Dermis microvascular lymphatic vessel endothelial cell (primary cell): ENCODE data around the gene RARRES2. TPM values are rescaled to one million over a fixed set of nuclear protein-coding genes. Genes with fewer than 3 reads are reported as not detected.
"Not testable (repeated sequence)": the region's sequence is repeated elsewhere in the genome, so short reads cannot be mapped to it uniquely, and the experiment has no call there.

ENCODE experiments used
- DNase-seq, 2 donors: peaks; one replicate each; pipeline versions ENCODE4 v3.0.0 to v3.0.0-alpha.2; 2010; ENCODE audit warnings: low read depth in 2 of 2
- total RNA-seq: library from RNA; depleted of rRNA; stranded (reverse); fragments of >200 nt; gene quantifications from 2 replicates; pipeline ENCODE4 v1.2.1, GENCODE V29; 2014

The RARRES2 gene
- total RNA-seq, 1 donor from 2014 or later = 0.51 TPM

DNA sequence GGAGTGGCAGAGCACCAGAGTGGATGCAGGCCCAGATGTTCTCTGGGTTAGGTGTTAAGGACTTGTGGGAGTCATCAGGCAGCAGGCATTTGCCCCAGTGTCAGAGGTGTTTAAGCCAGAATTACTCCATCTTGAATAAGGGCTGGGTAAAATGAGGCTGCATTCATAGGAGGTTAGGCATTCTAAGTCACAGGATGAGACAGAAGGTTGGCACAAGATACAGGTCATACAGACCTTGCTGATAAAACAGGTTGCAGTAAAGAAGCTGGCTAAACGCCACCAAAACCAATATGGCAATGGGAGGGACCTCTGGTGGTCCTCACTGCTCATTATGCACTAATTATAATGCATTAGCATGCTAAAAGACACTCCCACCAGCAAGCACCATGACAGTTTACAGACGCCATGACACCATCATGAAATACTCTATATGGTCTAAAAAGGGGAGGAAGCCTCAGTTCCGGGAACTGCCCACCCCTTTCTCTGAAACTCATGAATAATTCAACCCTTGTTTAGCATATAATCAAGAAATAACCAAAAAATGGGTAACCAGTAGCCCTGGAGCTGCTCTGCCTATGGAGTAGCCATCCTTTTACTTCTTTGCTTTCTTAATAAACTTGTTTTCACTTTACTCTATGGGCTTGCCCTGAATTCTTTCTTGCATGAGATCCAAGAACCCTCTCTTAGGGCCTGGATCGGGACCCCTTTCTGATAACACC lies 19.2 kb downstream of the RARRES2 start:
- no peak for DNase-seq

DNA sequence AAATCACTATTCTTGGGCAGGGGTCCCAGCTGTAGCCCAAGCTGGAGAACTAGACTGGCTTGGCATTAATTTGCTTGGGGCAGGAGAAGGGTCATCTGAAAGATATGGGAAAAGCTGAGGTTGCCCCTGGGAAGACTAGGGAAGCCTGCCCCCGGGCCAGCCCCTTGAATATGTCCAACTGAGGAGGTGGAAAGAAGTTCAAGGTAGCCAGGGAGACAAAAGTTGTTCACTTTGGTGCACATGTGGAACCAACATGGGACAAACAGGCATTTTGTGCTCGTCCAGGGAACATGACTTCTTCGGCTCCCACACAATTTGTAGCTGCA lies 19.7 kb downstream of the RARRES2 start:
- DNase-seq = no peak

DNA sequence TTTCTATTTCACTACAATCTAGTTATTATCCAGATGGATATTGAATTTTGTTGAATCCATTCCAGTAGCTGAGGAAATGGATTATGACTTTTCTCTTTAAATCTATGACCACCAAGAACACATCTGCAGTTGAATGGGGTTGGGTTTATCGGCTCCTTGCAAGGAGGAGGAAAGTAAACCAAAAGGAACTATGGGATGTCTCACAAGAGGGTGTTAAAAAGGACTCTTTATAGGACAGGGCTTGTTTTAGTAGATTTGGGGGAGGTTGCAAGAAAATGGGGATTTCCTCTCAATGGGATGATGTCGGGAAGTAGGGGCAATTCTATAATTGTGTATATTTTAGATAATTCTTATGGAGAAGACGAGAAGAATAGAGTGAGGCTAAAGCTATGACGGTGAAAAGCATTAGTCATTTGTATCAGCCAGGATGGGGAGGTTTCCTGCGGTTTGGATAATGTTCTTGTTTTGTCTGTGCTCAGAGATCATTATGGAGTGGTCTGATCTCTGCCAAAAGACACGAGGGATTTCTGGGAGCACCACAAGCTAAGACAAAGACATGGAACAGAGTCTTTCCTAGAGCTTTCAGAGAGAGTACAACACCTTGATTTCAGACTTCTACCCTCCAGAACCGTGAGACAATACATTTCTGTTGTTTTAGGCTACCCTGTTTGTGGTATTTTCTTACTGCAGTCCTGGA lies 23.5 kb downstream of the RARRES2 start:
- DNase-seq = peak; percentile 32 to 78

DNA sequence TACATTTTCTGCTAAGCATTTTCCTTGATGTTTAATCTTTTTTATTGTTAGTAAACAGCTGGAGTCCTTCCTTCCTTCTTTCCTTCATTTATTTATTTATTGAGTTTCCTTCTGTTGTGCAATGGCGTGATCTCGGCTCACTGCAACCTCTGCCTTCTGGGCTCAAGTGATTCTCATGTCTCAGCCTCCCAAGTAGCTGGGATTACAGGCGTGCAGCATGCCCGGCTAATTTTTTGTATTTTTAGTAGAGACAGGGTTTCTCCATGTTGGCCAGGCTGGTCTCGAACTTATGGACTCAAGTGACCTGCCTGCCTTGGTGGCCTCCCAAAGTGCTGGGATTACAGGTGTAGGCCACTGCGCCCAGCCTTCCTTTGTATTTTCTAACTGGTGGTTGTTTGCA lies 24.4 kb downstream of the RARRES2 start:
- DNase-seq = not testable (repeated sequence)

DNA sequence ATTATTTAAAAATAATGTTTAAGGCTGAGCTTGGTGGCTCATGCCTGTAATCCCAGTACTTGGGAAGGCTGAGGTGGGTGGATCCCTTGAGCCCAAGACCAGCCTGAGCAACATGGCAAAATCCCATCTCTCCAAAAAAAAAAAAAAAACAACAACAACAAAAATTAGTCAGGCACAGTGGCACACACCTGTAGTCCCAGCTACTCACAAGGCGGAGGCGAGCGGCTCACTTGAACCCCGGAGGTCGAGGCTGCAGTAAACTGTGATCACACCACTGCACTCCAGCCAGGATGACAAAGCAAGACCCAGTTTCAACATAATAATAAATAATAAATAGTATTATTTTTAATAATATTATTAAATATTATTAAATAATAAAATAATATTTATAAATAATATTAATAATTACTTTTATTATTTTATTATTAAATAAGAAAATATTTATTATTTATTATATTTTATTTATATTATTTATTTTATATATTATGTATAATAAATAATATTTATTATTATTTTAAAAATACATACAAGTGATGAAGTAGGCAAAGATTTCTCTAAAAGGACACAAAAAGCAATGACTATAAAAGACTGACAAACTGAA lies 26.7 kb downstream of the RARRES2 start:
- no peak for DNase-seq

DNA sequence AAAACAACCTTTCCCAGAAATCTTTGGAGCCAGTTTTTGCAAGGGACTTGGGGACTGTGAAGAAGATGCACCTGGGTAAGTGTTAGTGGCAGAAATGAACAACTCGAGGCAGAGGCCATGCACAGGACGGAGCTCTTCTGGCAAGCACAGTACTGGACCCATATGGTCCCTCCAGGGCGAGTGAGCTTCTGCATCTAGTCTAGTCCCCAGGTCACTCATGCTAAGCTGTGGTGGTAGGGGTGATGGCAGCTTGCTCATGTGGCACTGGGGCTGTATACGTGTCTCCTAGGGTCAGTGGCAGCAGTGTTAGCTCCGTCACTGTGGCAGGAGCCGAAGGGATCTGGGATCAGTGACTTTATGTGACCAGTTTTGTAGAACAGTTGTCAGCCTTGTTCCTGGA lies 27.6 kb downstream of the RARRES2 start:
- DNase-seq = no peak

DNA sequence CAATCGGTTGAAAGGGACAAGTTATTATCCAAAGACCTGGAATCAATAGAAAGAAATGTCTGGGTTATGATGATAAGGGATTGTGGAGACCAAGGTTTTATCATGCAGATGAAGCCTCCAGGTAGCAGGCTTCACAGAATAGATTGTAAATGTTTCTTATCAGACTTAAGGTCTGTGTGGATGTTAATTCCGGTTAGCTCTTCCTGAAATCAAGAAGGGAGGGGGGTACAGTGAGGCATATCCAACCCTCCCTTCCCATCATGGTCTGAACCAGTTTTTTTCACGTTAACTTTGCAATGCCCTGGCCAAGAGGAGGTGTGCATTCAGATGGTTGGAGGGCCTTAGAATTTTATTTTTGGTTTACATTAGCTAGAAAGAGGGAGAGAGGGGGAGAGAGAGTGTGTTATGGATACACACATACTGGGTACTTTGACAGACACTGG lies 28.0 kb downstream of the RARRES2 start:
- no peak for DNase-seq

DNA sequence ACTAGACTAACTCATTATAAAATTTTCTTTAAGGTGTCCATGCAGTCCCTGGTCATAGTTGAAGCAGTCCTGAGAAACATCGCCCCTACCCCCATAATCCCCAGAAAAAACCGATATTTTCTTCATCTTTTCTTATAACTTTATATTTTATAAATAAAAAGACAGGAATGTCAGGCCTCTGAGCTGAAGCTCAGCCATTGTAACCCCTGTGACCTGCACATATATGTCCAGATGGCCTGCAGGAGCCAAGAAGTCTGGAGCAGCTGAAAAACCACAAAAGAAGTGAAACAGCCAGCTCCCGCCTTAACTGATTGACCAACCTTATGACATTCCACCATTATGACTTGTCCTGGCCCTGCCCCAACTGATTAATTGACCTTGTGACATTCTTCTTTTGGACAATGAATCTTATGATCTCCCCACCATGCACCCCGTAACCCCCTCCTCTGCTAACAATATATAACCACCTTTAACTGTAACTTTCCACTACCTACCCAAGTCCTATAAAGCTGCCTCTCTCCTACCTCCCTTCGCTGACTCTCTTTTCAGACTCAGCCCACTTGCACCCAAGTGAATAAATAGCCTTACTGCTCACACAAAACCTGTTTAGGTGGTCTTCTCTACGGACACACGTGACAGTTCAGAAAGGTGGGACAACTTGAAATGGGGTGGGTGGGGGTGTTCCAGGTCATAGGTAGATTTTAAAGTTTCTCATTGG lies 28.6 kb downstream of the RARRES2 start:
- DNase-seq = not testable (repeated sequence)

DNA sequence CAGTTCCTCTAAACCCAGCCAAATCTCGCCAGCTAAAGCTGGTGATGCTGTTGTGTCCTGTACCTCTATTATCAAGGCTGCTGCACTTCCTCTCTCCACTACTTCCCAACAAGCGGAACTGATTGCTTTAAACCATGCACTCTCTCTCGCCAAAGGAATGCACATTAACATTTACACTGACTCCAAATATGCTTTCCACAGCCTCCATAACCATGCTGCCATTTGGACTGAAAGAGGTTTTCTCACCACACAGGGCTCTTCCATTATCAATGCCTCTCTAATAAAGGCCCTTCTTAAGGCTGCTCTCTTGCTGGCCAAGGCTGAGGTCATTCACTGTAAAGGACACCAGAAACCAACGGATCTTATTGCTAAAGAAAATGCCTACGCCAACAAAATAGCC lies 29.7 kb downstream of the RARRES2 start:
- DNase-seq = no peak

DNA sequence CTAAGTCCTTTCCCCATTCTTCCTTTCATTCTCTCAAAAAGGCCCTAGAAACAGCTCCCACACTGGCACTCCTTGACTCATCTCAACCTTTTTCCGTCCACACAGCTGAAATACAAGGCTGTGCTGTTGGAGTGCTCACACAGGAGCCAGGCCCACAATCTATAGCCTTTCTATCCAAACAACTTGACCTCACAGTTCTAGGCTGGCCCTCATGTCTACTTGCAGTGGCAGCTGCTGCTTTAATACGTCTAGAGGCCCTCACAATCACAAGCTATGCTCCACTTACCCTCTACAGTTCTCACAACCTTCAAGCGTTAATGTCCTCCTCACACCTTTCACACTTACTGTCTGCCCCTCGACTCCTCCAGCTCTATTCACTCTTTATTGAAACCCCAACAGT lies 30.3 kb downstream of the RARRES2 start:
- DNase-seq = no peak

DNA sequence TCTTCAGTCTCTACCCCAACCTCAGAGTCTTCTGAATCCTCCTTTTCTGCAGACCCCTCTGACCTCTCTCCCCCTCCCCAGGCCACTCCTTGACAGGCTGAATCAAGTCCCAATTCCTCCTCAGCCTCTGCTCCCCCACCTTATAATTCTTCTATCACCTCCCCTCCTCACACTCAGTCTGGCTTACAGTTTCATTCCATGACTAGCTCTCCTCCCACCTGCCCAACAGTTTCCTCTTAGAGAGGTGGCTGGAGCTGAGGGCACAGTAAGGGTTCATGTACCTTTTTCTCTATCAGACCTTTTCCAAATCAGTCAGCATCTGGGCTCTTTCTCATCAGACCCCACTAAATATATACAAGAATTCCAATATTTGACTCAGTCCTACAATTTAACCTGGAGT lies 32.9 kb downstream of the RARRES2 start:
- DNase-seq = no peak

DNA sequence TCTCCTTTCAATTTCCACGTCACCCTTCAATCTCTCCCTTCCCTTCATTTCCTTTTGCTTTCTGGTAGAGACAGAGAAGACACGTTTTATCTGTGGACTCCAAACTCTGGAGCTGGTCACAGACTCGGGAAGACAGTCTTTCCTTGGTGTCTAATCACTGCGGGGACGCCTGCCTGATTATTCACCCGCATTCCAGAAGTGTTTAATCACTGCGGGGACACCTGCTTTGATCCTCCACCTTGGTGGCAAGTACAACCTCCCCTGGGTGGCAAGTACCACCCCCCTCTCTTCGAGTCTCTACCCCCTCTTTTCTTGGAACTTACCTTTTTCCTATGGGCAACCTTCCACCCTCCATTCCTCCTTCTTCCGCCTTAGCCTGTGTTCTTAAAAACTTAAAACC lies 33.5 kb downstream of the RARRES2 start:
- DNase-seq = no peak

DNA sequence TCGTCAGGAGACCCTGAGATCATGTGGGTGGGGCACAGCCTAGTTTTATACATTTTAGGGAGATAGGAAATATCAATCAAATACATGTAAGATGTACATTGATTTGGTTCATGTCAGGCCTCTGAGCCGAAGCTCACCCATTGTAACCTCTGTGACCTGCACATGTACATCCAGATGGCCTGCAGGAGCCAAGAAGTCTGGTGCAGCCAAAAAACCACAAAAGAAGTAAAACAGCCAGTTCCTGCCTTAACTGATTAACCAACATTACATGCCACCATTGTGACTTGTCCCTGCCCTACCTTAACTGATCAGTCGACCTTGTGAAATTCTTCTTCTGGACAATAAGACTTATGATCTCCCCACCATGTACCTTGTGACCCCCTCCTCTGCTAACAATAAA lies 34.3 kb downstream of the RARRES2 start:
- DNase-seq = no peak

DNA sequence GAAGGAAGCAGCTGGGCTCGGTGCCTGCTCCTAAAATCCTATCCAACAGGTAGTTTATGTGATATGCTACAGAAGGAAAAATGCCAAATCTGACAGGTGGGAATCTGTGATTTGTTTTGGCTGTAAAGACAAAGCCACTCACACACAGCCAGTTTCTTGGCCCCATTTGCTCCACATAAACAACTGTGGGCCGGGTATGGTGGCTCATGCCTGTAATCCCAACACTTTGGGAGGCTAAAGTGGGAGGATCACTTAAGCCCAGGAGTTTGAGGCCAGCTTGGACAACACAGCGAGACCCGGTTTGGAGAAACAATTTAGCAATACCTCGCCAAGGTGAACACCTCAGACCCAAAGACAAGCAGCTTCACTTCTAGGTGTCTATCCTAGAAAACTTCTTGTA lies 35.1 kb downstream of the RARRES2 start:
- DNase-seq = not testable (repeated sequence)

DNA sequence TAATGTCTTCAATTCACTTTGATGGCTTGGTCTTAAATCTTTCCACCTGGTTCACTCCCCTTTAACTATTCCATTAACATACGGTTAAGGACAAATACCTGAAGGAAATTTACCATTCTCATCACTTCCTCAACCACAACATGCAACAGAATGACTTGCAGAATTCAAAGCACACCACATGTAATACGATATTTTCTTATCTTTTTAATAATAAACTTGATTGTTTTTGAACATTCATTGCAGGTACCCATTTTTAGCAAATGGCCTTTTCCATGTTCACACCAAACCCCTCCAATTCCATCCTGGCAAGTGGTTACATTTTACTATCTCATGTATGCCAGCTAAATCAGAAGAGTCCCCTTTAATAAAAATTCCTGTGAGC lies 35.5 kb downstream of the RARRES2 start:
- DNase-seq = not testable (repeated sequence)

DNA sequence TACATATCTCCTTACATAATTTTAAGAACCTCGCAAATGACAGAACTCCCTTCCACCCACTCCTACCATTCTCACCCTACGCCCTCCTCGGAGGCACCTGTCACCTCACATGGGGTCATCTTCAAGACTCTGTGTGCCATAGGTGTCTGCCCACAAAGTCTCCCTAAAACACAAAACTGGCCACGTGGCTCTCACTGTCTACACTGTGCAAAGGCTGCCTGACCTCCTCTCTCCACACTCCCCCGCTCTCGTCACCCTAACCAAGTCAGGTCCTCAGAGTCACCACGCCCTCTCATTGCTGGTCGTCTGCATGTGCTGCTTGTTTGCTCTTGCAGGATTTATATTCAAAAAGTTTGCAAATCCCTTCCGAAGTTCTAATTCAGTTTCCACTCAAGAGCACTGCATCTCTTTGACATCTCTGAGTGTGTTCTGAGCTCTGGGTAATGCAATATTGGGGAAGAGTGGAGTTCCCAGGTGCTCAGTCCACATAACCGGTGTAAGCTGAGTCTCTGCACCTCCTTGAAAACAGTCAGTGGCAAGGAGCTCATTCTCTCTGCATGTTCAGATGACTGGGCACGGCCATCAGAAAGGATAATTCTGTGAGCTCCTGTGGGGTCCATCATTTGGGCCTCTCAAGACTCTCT lies 36.0 kb downstream of the RARRES2 start:
- DNase-seq = not testable (repeated sequence)

DNA sequence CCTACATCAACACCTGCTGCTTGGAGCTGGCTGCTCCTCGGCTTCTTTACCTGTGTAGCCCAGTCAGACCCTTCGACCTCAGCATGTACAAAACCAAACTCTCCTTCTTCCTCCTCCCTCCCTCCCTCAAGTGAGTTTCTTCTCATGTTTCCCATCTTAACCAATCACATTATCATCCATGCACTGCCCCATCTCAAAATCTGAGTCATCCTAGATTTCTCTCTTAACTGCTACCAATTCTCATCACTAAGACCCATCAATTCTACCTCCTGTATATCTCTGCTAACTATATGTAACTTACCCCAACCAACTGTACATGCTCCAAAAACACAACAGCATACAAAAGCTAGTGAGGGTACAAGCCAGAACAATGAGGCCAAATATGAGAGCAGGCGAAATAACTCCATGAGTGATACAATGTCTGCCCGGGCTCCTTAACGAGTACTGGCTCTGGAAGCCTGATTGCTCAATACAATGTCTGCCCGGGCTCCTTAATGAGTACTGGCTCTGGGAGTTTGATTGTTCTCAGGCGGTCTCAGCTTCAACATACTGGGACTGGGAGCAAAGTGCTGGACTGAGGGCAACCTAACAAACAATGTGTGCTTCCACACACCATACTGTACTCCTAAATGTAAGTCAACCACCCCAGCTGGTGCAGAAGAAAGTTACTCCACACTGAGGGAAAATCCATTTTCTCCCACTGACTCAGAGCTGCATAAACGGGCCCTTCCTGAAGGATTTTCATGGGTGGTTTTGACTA lies 36.8 kb downstream of the RARRES2 start:
- DNase-seq = not testable (repeated sequence)

DNA sequence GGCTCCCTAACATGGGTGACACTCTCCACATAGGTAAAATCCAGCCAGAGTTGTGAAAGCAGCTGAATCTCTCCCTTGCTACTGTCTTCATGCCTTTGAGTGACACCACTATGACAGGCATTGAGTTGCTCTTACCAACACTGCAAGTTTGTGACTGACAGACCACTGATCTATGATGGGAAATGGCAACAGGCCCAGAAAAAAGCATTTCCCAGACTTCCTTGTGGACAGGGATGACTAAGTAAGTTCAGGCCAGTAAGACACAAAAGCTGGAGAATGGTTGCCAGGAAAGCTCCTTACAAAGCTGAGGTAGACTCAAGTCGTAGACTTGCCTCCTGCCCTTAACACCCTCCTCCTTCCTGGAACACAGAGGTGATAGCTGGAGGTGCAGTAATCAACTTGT lies 38.5 kb downstream of the RARRES2 start:
- peak in 1 of 2 donors; percentile 33 for DNase-seq

DNA sequence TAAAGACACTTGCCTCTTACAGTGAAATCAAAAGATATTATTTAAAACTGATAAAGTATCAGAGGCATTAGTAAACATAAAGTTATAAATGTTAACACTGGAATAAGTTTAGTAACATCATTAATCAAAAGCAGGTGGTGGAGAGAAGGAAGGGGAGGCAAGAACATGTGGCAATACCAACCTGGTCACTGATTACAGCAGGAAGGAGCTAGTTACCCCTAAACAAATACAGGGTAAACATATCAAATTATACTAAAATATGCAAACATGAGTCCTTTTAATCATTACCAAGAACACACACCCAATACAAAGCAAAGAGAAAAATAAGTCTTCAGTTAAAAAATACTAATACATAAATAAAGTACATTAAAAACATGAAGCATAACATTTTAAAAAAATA lies 43.5 kb downstream of the RARRES2 start:
- not testable (repeated sequence) for DNase-seq

DNA sequence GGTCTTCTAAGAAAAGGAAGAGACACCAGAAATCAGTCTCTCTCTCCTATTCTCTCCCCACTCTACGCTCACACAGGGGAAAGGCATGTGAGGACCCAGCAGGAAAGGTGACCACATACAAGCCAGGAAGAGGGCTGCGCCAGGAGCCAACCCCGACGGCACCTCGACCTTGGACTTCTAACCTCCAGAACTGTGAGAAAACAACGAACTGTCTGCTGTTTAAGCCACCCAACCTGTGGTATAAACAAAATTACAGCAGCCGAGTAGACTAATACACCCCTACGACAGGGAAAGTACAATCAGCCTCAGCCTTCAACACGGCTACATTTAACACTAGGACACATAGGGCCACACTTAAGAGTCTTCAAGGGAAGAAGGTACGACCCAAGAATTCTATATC lies 44.6 kb downstream of the RARRES2 start:
- not testable (repeated sequence) for DNase-seq

DNA sequence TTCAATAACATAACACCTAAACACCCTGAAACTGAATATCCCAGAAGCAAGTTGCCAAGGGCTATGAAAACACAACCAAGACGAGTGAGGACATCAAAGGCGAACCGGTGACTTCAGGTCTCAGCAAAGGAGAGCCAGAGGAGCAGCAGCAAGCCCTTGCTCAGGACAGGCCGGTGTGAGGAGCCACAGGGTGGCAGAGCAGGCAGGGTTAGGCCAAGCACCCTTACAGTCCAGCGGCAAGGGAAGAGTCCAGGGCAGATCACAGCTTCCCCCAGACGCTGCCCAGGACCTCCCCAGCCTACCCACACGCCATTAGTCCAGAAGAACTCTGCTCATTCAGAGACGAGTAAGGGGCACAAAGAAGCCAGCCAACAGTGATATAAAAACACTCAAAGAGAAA lies 45.8 kb downstream of the RARRES2 start:
- not testable (repeated sequence) for DNase-seq
